Caki2 (cell line): Measurements from ENCODE around the gene MZT2B. TPM values are rescaled to one million over a fixed set of nuclear protein-coding genes. Genes with fewer than 3 reads are reported as not detected.
"Not testable (repeated sequence)": the region's sequence is repeated elsewhere in the genome, so short reads cannot be mapped to it uniquely, and the experiment has no call there.

Experiments used
- DNase-seq: peaks from one replicate; pipeline ENCODE4 v3.0.0-alpha.2; 2015; ENCODE audit warnings: low read depth
- in situ Hi-C: cut with HindIII; loops from 2 replicates; pipeline ENCODE4 v1.10.0; 2016; ENCODE audit warnings: low sequenced_read_pairs, low pct_unique_long_range_greater_than_20kb, mixed read lengths
- total RNA-seq: library from RNA; depleted of rRNA; stranded (reverse); fragments of >200 nt; shearing (Covaris generic); gene quantifications from 2 replicates; pipeline ENCODE4 v1.2.3, GENCODE V29; 2014; ENCODE audit warnings: low replicate concordance

Gene MZT2B
- total RNA-seq, 1 experiment from 2014 or later: 444 TPM

- DNase-seq, in situ Hi-C loops: not testable (repeated sequence)
These were observed 6.9 kb downstream of the MZT2B start for GRCh38 chr2:130188958-130189357.

GRCh38 chr2:130190237-130190636 lies 8.2 kb downstream of the MZT2B start:
- in situ Hi-C loops: no loop called here
- DNase-seq: no peak

DNA sequence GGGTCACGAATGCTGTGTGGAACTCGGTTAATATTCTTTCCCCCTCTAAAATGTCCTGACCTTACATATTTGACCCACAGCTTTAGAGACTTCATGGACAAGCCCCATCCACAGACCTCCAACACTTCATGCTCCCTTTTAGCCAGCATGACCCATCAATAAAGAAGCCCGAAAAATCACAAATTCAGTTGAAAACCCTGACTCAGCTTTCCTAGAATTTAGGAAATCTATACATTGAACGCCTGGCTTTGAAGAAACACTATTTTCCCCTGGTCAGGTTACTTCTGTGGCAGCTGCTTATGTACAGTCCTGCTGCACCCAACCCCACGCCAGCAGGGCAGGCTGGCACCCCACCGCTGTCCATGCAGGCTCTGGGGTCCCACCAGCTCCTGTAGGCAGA lies 9.3 kb downstream of the MZT2B start:
- in situ Hi-C loops, DNase-seq: not testable (repeated sequence)

GRCh38 chr2:130192451-130192850 lies 10.4 kb downstream of the MZT2B start:
- in situ Hi-C loops, DNase-seq: not testable (repeated sequence)

GRCh38 chr2:130193824-130194223 lies 11.8 kb downstream of the MZT2B start:
- DNase-seq, in situ Hi-C loops: not testable (repeated sequence)

GRCh38 chr2:130195089-130195635 lies 13.1 kb downstream of the MZT2B start:
- in situ Hi-C loops, DNase-seq: not testable (repeated sequence)

GRCh38 chr2:130196052-130196451 lies 14.0 kb downstream of the MZT2B start:
- in situ Hi-C loops: not testable (repeated sequence)

GRCh38 chr2:130198343-130198742 lies 16.3 kb downstream of the MZT2B start, which contains the start of gene TUBA3E:
Gene TUBA3E (minus strand): TSS chr2:130198439. CDS start chr2:130198360, 79 bp downstream.
- in situ Hi-C loops: no loop called here
- no peak for DNase-seq

More at GRCh38 chr2:130196052-130196451, 14.0 kb downstream of the MZT2B start:
- not testable (repeated sequence) for DNase-seq

DNA sequence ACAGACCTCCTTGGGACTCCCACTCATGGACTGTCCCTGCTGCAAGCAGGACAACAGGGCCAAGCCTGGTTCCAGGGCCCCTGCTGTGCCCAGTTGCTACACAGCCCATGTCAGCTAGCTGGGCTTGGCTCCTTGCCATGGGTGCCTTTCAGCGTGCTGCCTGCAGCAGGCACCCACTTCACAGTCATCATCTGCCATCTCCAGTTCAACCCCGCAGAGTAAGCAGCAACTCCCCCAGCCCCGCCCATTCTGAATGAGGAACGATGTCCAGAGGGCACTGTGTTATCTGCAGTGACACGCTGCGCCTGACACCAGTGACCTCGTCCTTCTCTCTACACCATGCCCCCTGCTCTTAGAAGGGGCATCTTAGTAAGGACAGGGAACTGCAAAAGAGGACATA lies 20.5 kb downstream of the MZT2B start:
- DNase-seq, in situ Hi-C loops: not testable (repeated sequence)

DNA sequence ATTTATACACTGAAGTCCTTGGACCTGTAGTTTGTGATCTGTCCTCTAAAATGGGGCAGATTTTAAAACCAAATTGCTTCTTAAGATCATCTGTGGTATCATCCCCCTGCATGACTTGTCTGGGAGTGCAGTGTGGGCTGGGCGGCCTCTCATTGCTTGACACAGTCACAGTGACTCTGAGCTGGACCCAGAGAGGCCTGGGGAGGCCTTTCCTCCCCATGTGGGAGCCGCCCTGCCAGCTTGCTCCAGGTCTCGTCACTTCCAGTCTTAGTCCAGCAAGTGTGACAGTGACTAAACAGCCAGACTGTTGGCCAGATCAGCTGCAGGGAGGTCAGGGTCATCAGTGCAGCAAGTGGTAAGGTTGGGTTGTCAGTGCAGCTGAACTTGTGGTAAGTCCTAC lies 21.1 kb downstream of the MZT2B start:
- in situ Hi-C loops, DNase-seq: not testable (repeated sequence)

DNA sequence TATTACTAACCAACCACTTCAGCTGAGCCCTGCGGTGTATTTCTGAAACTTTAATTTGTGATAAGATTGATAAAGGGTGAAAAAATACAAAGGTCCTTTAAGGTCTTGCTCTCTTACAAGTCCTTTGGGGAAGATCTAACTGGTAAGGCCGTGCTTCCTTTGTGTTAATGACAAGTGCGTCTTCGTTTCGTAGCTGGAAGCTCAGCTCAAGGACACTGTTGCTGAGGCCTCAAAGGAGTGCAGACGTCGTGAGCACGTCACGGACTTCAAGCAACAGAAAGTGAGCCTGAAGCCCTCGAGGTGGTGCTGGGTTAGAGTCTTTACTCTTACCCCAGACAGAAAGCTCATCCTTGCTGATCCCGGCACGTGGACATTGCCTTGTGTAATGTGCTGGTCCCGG lies 25.0 kb downstream of the MZT2B start:
- DNase-seq, in situ Hi-C loops: not testable (repeated sequence)

DNA sequence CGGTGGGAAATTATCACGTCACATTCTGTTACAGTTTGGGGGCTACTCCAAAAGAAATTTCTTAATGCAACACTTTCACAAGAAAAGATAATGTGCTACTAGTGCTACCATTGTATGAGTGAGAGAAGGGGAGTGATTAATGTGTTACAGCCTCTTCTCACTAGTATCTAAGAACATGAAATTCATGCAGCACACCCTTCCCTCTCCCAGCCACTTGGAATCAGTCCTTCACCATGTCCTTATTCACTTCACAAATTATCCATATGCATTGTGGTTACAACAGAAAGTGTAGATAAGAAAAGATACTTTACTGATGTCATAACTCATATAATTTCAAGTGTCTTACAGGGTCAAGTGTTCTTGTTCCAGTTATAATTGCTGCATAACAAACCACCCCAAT lies 37.1 kb downstream of the MZT2B start:
- in situ Hi-C loops: not testable (repeated sequence)

GRCh38 chr2:130220505-130220904 lies 38.4 kb downstream of the MZT2B start:
- DNase-seq, in situ Hi-C loops: not testable (repeated sequence)

More for the DNA sequence above, 37.1 kb downstream of the MZT2B start:
- not testable (repeated sequence) for DNase-seq

DNA sequence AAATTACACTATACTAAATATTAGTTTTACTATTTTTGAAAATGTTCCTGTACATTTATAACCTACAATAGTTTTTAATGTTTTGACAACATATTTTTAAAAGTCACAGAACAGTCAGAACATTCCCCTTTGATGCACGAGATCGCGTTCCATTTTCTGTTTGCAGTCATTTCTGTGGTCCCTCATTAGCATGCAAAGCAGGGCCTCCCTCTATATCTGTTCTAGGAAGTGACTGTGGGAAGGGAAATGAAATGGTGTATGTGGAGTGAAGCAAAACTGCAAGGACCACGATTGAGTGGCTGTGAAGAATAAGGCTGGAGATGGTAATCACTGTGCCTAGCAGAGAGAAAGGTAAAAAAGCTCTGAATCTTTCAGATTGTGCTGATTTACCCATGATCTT lies 40.5 kb downstream of the MZT2B start:
- DNase-seq, in situ Hi-C loops: not testable (repeated sequence)

DNA sequence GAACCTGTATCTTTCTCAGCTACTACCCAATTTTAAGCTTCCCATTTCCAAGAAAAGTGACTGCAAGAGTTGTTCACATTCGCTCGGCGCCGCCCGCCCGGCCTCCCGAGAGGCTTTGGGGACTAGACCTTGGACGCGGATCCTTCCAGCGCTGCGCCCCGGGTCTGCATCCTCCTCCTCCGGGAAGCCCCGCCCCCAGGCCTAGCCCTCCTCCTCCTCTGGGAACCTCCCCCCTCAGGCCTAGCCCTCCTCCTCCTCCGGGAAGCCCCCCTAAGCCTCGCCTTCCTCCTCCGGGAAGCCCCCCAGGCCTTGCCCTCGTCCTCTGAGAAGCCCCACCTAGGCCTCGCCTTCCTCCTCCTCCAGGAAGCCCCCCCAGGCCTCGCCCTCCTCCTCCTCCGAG lies 45.9 kb downstream of the MZT2B start:
- DNase-seq, in situ Hi-C loops: not testable (repeated sequence)

- in situ Hi-C loops, DNase-seq: not testable (repeated sequence)
These were observed 46.6 kb downstream of the MZT2B start for GRCh38 chr2:130228467-130229160.

DNA sequence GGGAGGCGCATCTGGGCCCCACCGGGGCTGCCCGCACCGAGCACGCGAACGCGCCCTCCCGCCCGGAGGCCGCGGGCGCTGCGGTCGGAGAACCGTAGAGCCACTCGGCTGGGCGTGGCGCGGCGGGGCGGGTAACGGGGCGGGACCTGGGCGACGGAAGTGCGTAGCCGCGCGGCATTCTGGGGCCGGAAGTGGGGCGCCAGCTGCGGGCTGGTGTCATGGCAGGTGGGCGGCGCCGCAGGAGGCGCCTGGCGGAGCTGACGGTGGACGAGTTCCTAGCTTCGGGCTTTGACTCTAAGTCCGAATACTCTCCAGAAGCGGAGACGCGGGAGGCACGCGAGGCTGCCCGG lies 47.1 kb downstream of the MZT2B start:
- in situ Hi-C loops, DNase-seq: not testable (repeated sequence)

DNA sequence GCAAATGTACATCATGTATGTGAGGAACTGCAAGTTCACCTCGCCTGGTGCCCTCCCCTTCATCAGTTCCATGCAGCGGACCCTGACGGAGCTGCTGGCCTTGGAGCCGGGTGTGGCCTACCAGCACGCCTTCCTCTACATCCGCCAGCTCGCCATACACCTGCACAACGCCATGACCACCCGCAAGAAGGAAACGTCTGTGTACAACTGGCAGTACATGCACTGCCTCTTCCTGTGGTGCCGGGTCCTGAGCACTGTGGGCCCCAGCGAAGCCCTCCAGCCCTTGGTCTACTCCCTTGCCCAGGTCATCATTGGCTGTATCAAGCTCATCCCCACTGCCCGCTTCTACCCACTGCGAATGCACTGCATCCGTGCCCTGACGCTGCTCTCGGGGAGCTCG lies 48.3 kb downstream of the MZT2B start:
- DNase-seq, in situ Hi-C loops: not testable (repeated sequence)

GRCh38 chr2:130230907-130231306 lies 48.8 kb downstream of the MZT2B start:
- DNase-seq, in situ Hi-C loops: not testable (repeated sequence)

DNA sequence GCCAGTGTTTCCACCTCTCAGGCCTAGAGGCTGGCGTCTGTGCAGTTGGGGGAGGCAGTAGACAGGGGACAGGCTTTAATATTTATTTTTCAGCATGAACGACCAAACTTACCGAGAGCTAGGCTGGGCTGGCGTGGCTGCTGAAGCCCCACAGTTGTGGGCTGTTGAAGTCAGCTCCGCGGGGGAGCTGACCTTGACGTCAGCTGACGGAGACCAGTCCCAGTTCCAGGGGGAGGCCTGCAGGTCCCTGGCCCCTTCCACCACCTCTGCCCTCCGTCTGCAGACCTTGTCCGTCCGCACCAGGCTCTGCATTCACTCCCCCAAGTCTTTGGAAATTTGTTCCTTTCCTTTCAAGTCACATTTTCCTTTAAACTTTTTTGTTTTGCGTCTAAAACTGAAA lies 49.6 kb downstream of the MZT2B start:
- in situ Hi-C loops: no loop called here
- no peak for DNase-seq
